NCI-H1436 (cell line): ENCODE data around the gene SIK2.

Experiments used
- DNase-seq: peaks from one replicate; lab custom pipeline; 2025; lab: John Stamatoyannopoulos, UW

SIK2 gene

DNA sequence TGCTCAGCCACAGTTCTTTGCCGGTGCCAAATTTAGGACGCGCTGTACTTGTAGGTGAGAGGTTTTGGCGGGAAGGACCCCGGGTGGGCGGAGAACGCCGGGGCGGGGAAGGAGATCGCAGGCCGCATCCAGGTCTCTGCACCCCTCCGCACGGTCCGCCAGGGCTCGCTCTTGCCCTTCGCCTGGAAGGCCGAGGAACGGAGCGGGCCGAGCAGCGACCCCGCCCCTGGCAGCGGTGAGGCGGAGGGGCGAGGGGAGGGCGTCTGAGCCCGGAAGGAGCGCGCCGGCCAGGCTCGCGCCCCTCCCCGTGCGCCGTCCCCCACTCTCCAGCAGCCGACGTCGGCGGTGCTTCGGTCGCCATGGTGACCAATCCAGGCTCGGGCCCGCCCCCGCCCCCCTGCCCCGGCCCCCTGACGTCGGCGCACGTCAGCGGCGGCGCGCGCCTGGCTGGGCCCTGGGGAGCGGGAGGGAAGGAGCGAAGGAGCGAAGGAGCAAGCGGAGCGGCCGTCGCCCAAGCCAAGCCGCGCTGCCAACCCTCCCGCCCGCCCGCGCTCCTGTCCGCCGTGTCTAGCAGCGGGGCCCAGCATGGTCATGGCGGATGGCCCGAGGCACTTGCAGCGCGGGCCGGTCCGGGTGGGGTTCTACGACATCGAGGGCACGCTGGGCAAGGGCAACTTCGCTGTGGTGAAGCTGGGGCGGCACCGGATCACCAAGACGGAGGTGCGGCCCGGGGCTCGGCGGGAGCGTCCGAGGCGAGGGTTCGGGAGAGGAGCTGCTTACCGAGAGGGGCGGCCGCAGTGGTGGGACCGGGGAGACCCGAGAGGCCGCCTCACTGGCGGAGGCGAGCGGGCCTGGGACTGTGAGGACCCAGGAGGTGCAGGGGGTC lies at the start of gene SIK2:
Gene SIK2 (plus strand): TSS at position 471 of the 886 bp plus-strand sequence. CDS start 115 bp downstream, at position 586.
- DNase-seq = peak; percentile 95

DNA sequence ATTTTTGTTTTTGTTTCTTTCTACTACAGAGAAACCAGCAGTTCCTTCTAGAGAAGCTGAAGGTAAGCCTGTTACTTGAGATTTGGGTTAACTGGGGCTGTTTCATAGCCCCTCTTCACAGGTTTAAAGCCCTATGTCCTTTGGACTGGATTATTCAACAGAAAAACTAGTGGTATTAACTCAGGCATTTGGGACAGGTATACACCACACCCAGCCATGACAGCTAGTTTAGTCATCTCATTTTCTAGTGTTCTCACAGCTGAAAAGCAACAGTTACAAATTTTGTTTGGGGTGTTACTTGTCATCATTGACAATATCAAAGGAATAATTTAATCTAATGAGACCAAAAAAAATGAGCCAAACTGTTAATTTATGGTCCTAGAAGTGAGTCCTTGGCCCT lies 47.7 kb upstream of the SIK2 start:
- DNase-seq = no peak

DNA sequence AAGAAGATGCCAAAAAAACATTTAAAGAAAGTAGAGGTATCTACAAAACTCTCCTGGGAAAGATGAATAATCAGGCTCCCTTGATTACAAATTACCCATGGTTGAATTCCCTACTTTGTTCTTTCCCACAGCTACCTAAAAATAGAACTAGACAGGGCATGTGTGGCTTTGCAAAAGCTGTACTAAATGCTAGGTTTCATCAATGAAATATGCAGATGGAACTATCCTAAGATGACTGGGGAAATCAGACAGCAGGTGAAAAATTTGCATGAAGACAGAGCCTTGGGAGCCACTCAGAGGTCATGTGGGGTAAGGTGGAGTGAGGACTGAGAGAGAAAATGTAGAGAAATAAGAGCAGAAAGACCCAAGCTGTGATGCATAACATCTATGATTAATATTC lies 47.0 kb upstream of the SIK2 start:
- no peak for DNase-seq

DNA sequence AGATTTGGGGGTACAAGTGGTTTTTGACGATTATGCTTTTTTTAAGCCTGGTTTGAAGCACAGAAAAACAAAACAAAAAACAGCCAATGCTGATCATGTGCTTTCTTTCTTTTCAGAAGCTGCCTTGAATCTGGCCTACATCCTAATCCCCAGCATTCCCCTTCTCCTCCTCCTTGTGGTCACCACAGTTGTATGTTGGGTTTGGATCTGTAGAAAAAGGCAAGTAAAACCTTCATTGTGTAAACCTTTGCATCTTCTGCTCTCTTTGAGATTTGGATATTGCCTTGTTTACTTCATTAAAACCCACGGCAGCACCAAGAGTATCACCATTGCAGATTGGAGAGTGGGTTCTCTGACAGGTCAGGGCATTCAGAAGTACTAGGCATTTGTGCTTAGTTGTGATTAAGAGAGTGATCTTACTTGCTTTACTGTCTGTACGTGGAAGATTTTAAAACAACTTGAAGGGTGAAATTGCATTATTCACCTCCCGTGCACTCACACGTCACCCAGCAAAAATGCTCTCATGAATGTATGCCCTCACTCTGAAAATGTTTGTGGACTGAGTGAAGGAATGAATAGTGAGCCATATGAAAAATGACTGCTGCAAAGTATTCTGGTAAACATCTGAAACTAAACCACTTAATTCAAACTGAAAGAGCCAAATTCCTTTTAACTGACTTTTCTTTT lies 44.7 kb upstream of the SIK2 start:
- no peak for DNase-seq

DNA sequence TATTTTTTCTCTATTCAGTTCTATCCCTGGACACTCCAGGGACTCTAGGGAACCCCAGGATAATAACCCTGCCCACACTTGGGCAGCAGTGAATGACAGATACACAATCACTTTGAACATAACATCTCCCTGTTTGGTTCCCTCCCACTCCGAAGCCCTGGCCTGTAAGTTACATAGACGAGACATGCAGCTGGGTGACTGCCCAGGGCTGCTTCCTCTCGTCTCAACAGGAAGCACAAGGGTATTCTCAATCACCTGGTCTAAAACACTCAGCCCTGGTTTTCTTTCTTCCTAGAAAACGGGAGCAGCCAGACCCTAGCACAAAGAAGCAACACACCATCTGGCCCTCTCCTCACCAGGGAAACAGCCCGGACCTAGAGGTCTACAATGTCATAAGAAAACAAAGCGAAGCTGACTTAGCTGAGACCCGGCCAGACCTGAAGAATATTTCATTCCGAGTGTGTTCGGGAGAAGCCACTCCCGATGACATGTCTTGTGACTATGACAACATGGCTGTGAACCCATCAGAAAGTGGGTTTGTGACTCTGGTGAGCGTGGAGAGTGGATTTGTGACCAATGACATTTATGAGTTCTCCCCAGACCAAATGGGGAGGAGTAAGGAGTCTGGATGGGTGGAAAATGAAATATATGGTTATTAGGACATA lies 42.3 kb upstream of the SIK2 start:
- no peak for DNase-seq

DNA sequence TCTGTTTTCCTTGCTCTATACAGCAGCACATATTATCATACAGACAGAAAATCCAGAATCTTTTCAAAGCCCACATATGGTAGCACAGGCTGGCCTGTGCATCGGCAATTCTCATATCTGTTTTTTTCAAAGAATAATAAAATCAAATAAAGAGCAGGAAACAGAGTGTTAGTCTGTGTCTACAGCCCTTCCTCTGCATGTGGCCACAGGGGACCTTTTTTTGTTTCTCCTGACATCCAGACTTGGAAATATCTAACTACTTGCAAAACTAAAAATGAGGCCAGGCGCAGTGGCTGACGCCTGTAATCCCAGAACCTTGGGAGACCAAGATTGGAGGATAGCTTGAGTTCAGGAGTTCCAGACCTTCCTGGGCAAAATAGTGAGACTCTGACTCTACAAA lies 41.4 kb upstream of the SIK2 start:
- no peak for DNase-seq

DNA sequence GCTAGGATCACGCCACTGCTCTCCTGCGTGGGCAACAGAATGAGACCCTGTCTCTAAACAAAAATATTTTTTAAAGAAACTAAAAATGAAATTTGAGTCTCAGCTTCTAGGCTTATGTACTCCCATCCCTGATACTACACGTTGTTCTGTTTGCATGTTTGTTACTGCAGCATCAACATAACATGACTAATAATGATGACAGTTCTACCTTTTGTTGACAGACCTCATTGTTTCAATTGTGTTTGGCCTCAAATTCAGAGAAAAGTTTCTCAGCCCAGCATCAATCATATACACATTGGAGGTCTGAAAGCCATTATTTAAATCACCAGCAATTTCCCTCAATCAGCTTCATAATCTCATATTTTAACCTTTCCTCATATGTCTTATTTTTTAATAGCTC lies 40.9 kb upstream of the SIK2 start:
- no peak for DNase-seq

DNA sequence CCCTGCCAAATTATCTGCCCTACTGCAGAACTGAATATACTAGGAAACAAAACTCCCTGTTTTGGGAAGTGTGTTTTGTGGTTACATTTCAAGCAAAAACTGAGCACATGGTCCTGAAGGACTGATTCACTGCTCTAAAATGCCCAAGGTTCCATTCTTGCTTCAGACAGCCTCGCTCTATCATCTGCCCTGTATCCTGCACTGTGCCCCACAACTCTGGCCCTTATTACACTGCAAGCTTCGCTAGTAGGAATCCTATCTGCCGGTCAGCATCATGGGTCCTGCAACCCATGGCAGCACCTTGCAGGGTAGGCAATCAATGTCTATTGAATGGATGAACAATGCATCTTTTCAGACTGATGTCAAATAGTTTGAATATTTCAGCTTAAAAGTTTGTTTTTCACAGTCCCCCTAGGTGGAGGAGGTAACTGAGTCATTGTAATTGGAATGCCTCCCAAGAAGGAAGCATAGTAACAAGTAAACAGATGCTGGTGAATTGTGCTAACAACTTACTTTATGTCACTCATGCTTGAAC lies 40.4 kb upstream of the SIK2 start:
- no peak for DNase-seq

DNA sequence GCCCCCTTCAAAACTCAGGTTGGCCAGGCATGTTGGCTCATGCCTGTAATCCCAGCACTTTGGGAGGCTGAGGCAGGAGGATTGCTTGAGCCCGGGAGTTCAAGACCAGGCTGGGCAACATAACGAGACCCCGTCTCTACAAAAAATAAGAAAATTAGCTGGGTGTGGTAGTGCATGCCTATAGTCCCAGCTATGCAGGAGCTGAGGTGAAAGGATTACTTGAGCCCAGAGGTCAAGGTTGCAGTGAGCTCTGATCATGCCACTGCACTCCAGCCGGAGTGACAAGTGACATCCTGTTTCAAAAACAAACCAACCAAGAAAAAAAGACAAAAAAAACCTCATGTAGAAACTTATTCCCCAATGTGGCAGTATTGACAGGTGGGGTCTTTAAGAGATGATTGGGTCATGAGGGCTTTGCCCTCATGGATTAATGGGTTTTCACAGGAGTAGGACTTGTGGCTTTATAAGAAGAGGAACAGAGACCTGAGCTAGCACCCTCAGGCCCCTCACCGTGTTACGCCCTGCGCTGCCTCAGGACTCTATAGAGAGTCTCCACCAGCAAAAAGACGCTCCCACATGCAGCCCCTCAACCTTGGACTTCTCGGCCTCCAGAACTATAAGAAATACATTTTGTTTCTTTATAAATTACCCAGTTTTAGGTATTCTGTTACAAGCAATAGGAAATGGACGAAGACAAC lies 39.4 kb upstream of the SIK2 start:
- DNase-seq = no peak

DNA sequence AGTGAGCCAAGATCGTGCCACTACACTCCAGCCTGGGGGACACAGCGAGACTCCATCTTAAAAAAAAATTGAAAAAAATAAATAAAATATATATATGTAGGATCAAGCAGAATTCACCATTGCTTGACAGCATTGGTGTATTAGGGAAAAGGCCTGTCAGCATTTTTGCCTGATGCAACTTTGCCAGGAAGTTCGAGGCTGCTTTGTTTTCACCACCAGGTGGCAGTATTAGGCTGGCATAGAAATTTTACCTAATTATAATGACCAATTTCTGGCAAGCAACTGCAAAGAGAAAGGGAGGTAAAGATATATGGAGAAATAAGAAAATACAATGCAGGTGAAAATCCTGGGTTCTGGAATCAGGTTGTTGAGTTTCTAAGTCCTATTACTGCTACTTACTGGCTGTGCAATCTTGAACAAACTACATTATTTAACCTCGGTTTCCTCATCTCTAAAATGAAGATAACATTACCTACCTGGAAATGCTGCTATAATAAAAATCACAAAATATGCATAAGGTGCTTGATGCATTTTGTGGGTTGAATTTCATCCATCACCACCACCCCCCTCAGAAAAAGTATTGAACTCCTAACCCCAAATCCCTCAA lies 37.0 kb upstream of the SIK2 start:
- peak; percentile 66 for DNase-seq

DNA sequence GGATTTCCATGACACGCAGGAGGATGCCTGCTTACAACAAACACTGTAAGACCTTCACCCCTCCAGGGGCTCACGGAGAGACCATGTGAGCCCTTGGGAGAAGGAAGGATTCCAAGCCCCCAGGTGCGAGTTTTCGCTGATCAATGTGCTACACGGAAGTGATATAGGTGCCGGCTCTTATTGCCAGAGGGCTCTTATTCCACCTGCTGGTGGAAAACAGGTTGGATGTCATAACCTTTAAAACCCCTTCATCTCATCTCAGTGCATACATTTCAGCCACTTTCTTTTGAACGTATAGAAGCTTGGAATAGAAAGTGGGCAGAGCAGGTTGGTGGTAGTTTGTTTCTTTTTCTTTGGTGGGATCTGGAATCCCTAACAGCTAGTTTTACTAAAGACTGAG lies 35.9 kb upstream of the SIK2 start:
- no peak for DNase-seq

DNA sequence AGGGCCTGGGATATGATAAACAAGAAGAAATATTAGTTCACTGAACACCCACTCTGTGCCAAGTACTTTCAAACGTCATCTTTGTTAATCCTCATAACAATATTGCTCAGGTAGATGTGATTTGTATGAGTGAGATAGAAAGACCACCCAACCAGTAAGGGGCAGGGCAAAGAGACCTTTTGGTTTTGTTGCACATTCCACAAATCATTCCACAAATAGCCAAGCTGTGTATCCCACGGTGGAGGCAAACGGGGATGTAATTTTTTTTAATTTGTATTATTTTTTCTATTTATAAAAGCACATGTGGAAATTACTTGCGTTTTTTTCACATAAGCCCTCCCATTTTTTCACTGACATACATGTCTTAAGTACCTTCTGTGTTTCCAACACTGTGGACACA lies 32.8 kb upstream of the SIK2 start:
- no peak for DNase-seq

DNA sequence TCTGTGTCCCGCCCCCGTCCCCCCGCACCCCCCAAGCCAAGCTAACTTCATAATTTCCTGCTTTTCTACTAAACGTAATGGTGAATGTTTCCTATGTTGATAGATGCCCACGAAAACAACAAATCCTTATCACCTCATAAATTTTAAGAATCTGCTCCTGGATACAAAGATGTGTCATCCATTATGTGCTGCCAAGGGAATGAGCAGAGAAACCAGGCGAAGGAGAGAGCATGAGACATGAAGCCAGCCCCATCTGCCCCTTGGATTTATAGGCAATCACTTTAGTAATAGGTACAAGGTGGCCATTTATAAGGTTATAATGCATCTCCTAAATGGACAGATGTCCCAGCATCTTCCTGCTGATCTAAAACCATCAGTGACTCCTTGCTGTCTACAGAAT lies 31.5 kb upstream of the SIK2 start:
- no peak for DNase-seq

DNA sequence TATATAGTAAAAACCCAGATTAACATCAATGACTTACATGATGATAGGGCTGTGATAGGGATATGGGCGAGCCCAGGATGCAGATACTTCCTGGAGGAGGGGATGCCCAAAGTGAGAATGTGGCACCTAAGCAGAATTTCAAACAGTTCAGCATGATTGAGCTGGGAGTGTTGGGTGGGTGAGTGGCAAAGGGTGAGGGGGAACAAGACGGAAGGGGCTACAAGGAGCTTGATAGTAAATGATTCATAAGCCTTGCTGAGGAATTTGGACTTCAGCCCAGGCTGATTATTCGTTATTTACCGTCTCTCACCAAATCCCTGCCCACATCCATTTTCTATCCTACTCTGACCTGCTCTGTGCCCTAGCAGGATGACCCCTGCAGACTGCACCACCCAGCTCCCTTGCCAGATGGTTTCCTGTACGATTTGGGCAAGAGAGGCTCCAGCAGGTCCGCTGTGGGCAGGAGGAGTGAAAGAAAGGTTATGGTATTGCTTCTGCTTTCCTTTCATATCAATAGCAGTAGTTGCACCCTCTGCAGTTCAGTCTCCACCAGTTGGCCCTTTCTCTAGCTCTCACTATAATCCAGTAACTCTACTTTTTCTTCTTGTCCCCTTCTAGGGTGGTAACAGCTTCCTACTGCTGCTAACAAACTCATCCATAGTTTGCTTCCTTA lies 30.3 kb upstream of the SIK2 start:
- no peak for DNase-seq

DNA sequence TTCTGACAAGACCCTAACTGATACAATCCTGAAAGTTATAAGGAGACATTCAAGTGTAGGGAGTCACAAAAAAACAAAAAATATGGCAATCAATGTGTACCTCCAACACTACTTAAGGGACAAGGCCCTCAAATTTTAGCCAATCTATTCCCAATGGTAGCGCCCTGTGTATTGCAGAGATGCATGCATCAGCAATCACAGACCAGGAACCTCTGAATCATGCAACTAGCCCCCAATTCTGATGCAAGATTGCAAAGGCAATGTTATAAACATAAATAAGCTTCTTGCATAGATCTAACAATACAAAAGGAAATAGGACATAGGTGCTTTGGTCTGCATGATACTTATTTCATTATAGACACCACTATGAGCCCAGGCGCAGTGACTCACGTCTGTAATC lies 29.7 kb upstream of the SIK2 start:
- no peak for DNase-seq

DNA sequence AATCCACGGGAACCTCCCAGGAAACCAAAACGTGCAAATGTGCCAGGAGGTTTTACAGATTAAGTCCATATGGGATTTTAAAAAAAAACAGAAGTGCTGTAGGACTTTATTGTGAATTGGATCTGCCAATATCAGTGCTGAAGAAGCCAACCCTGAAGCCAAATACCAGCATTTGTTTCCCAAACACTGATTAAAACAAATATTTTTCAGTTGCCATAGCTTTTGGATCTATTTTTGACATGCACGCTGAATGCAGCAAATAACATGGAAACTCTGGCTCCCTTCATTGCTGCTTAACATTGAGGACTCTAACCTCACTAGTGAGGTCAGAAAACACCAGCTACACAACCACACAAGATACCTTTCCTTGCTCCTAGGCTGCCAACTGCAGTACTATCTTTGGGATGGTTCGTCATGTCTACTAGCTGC lies 28.4 kb upstream of the SIK2 start:
- no peak for DNase-seq

DNA sequence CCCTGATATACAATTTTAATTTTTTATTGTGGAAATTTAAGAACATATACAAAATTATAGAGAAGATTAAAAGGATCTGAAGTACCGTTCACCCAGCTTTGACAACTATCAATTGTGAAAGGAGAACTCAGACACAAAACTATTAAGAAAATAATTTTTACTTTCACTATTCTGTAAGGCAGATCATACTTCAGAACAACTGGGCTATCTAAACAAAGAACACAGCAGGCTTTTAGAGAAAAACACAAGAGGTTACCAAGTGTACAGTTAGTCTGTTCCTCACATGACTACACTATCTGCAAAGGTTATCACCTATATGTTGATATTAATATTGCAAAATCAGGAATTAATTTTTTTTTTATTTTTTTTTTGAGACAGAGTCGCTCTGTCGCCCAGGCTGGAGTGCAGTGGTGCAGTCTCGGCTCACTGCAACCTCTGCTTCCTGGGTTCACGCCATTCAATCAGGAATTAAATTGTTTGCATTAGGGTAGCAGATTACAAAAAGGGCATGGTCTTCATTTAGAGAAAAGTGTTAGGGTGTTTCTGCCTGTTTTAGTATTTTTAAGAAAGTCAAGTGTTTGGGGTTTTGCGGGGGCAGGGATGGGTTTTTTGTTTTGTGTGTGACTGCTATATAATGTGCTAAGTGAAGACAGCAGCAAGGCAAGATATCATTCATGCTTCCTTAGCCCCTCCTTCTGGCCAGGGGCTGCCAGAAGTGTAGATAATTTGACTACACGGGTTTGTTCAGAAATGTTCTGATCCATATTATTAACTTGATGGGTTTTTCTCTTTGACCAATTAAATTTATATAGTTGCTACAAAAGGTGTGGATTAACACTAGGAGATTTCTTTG lies 27.6 kb upstream of the SIK2 start:
- DNase-seq = no peak

DNA sequence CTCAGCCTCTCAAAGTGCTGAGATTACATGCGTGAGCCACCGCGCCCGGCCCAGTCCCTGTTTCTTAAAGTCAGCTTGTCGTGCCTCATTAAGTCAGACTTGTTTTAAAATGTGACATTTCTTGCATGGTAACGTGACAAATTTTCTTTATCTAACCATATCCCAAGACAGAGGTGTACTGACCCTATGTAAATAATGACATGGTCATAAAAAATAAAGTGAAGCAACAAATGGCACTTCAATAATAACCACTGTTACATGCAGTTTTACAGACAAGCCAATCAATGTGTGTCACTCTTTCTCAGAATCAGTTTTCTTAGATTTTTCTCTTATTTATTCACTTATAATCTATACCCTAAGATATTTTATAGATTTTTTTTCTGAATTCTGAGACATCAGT lies 26.5 kb upstream of the SIK2 start:
- no peak for DNase-seq

DNA sequence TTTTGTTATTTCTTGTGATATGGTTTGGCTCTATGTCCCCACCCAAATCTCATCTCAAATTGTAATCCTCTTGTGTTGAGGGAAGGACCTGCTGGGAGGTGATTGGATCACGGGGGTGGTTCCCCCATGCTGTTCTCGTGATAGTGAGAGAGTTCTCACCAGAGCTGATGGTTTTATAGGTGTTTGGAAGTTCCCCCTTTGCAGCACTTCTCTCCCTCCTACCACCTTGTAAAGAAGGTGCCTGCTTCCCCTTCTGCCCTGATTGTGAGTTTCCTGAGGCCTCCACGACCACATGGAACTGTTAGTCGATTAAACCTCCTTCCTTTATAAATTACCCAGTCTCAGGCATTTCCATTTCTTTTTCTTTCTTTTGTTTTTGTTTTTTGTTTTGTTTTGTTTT lies 24.4 kb upstream of the SIK2 start:
- DNase-seq = no peak

DNA sequence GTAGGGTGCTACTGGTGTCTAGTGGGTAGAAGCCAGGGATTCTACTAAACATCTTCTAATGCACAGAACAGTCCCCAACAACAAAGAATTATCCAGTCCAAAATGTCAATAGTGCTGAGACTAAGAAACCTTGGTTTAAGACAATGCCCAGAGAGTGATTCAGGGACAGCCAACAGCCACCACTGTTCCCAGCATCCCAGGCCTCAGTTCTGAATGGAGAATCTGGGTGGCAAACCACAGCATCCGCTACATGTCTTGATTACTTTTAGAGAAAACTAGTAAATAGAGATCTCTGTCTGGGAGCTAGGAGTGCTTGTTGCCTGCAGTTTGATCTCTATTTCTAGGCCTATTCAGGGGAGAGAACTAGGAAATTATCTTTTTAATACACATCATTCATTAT lies 20.9 kb upstream of the SIK2 start:
- no peak for DNase-seq
